HepG2 (cell line): ENCODE measurements around the gene SLC34A3. TPM values are rescaled to one million over a fixed set of nuclear protein-coding genes. Genes with fewer than 3 reads are reported as not detected.

Experiments
- HNRNPH1 ChIP-seq: fragments of 200-400 bp; formaldehyde crosslinking; optimal IDR thresholded peaks from 2 replicates; pipeline ENCODE3; 2017; ENCODE audit warnings: mild to moderate bottlenecking, low read depth, low read length
- IRF2 ChIP-seq: IDR thresholded peaks from 2 replicates; pipeline ENCODE4 v1.6.1; 2018; ENCODE audit warnings: missing genetic modification reagents, missing compliant biosample characterization
- KMT2A ChIP-seq: sonication (generic); formaldehyde crosslinking; IDR thresholded peaks from 2 replicates; pipeline ENCODE4 v1.4.0; 2020; ENCODE audit warnings: missing genetic modification reagents
- KMT2B ChIP-seq: IDR thresholded peaks from 2 replicates; pipeline ENCODE4 v1.6.1; 2016; ENCODE audit warnings: missing genetic modification reagents, missing compliant biosample characterization
- RAD21 ChIP-seq: fragments of 450-650 bp; formaldehyde crosslinking; IDR thresholded peaks from 2 replicates; pipeline ENCODE4 v1.5.0; 2020; ENCODE audit warnings: mild to moderate bottlenecking
- SP140L ChIP-seq: sonication (generic); formaldehyde crosslinking; IDR thresholded peaks from 2 replicates; pipeline ENCODE4 v1.4.0; 2020; ENCODE audit warnings: missing genetic modification reagents, borderline replicate concordance
- SUZ12 ChIP-seq: fragments of 150-350 bp; IDR thresholded peaks from 2 replicates; pipeline ENCODE4 v1.6.1; 2014; ENCODE audit warnings: low read depth, low read length
- U2AF2 ChIP-seq: fragments of 200-400 bp; formaldehyde crosslinking; IDR thresholded peaks from 2 replicates; pipeline ENCODE4 v1.6.1; 2017; ENCODE audit warnings: low read depth, mild to moderate bottlenecking, low read length
- ZBTB42 ChIP-seq: sonication (generic); formaldehyde crosslinking; IDR thresholded peaks from 2 replicates; pipeline ENCODE4 v1.5.0; 2020; ENCODE audit warnings: mild to moderate bottlenecking, missing genetic modification reagents
- ZC3H4 ChIP-seq: sonication (generic); formaldehyde crosslinking; IDR thresholded peaks from 2 replicates; pipeline ENCODE4 v1.4.0; 2020; ENCODE audit warnings: missing genetic modification reagents, borderline replicate concordance
- ZNF260 ChIP-seq: sonication (generic); formaldehyde crosslinking; IDR thresholded peaks from 2 replicates; pipeline ENCODE4 v1.4.0; 2020; ENCODE audit warnings: missing genetic modification reagents, low read depth, mild to moderate bottlenecking, borderline replicate concordance
- ZNF724P ChIP-seq: sonication (generic); formaldehyde crosslinking; IDR thresholded peaks from 2 replicates; pipeline ENCODE4 v1.8.0; 2022; ENCODE audit warnings: missing genetic modification reagents, borderline replicate concordance
- ZNF782 ChIP-seq: sonication (generic); formaldehyde crosslinking; IDR thresholded peaks from 2 replicates; pipeline ENCODE4 v1.4.0; 2020; ENCODE audit warnings: missing genetic modification reagents, mild to moderate bottlenecking, borderline replicate concordance
- ZNF816 ChIP-seq: sonication (generic); formaldehyde crosslinking; IDR thresholded peaks from 2 replicates; pipeline ENCODE4 v1.8.0; 2022; ENCODE audit warnings: missing genetic modification reagents, mild to moderate bottlenecking, borderline replicate concordance
- polyA plus RNA-seq, 8 experiments: library from polyadenylated mRNA; depleted of rRNA in 3 of 8; stranded (reverse) in 7 of 8; unstranded in 1 of 8; fragments of >200 nt; fragmentation: Illumina TruSeq in 4 of 8; extraction: Trizol in 4 of 8; gene quantifications; 2 replicates each; pipeline versions ENCODE4 v1.2.1 to v1.2.3, GENCODE V29; 2011 to 2016; ENCODE audit warnings: low read depth in 4 of 8, missing spikeins in 1 of 8, mixed read lengths in 1 of 8; ENCODE audit not compliant: insufficient read depth in 1 of 8
- total RNA-seq, 5 experiments: library from RNA; depleted of rRNA; stranded (reverse); fragments of >200 nt; fragmentation: Illumina TruSeq; extraction: Trizol; gene quantifications; 2 replicates each; pipeline ENCODE4 v1.2.3, GENCODE V29; 2016; ENCODE audit warnings: low read depth in 1 of 5
- TF ChIP-seq, protein P1 (sequence below): sonication (generic); formaldehyde crosslinking; IDR thresholded peaks from 2 replicates; pipeline ENCODE4 v1.5.0; 2020; ENCODE audit warnings: missing genetic modification reagents
- TF ChIP-seq, protein P2 (sequence below): sonication (generic); formaldehyde crosslinking; IDR thresholded peaks from 2 replicates; pipeline ENCODE4 v1.5.1; 2020; ENCODE audit warnings: mild to moderate bottlenecking, missing genetic modification reagents
- TF ChIP-seq, protein P3 (sequence below): sonication (generic); formaldehyde crosslinking; IDR thresholded peaks from 2 replicates; pipeline ENCODE4 v1.5.1; 2020; ENCODE audit warnings: missing genetic modification reagents, mild to moderate bottlenecking, borderline replicate concordance
- TF ChIP-seq, protein P4 (sequence below): sonication (generic); formaldehyde crosslinking; IDR thresholded peaks from 2 replicates; pipeline ENCODE4 v1.9.0; 2022; ENCODE audit warnings: low read depth, missing genetic modification reagents
- TF ChIP-seq, protein P5 (sequence below), 2 experiments: sonication (generic) in 1 of 2; formaldehyde crosslinking in 1 of 2; IDR thresholded peaks; 2 replicates each; pipeline versions ENCODE4 v1.4.0 to v1.6.1; 2018 to 2020; ENCODE audit warnings: missing genetic modification reagents in 2 of 2, borderline replicate concordance in 1 of 2, low read depth in 1 of 2, mild to moderate bottlenecking in 1 of 2, missing biosample characterization in 1 of 2

The SLC34A3 gene
- total and polyA plus RNA-seq, 2 of the 13 experiments (the other 11 are each of a cell fraction or from before 2014, with no cell fraction given) = 0.07 to 1.0 TPM

DNA sequence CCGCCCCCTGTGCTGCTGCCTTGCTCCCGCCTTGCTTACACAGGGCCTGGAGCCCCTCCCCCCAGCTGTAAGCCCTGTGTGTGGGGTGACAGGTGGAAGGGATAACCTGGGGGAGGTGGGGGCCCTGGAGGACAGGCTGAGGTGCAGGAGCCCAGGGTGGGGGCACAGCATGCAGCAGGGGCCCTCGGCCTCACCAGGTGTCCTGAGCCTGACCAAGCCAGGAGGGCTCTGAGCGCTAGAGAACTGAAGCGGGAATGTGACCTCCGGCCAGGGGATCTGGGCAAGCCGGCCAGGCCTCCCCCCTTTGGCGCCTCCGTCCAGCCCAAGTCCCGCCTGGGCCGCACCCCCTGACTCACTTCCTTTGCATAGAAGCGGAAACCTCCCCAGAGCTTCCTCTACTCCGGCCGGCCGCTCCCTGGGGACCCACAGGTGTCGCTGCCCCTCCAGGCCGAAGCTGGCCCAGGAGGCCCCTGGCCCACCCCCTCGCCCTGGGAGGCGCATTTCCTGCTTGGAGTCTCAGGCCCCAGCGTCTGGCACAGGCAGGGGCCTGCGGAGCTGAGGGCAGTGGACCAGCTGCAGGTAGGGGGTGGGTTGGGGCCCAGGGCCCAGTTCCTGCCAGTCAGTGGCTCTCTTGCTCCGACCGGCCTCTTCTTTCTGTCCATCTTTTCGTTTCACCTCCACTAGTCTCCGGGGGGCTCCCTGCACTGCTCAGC is 46.8 kb downstream of the SLC34A3 start, which contains the start of gene TOR4A (continued):
- 0 out of 2 replicates have a peak, but pooled peaks have one; percentile 25 for TF ChIP-seq ZNF724P (CRISPR knock-in tag)
- no peak for TF ChIP-seq SP140L
- TF ChIP-seq, protein P1, sequence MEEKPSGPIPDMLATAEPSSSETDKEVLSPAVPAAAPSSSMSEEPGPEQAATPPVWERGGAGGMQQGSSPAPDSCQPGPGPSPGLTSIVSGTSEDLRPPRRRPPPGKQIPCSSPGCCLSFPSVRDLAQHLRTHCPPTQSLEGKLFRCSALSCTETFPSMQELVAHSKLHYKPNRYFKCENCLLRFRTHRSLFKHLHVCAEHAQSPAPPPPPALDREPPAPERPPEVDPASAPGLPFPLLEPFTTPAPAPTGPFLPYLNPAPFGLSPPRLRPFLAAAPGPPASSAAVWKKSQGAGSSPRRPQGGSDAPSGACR (CRISPR knock-in tag) = peak; percentile 78
- TF ChIP-seq, protein P2, sequence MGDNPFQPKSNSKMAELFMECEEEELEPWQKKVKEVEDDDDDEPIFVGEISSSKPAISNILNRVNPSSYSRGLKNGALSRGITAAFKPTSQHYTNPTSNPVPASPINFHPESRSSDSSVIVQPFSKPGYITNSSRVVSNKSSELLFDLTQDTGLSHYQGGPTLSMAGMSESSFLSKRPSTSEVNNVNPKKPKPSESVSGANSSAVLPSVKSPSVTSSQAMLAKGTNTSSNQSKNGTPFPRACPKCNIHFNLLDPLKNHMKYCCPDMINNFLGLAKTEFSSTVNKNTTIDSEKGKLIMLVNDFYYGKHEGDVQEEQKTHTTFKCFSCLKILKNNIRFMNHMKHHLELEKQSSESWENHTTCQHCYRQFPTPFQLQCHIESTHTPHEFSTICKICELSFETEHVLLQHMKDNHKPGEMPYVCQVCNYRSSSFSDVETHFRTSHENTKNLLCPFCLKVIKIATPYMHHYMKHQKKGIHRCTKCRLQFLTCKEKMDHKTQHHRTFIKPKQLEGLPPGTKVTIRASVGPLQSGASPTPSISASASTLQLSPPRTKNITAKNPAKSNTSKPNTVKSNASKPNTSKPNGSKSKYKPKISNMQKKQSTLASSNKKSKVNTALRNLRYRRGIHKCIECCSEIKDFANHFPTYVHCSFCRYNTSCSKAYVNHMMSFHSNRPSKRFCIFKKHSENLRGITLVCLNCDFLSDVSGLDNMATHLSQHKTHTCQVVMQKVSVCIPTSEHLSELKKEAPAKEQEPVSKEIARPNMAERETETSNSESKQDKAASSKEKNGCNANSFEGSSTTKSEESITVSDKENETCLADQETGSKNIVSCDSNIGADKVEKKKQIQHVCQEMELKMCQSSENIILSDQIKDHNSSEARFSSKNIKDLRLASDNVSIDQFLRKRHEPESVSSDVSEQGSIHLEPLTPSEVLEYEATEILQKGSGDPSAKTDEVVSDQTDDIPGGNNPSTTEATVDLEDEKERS (CRISPR knock-in tag) = peak; percentile 80; the same call in 1 of the 2 replicates
- peak; percentile 62 for TF ChIP-seq KMT2B
- no peak for TF ChIP-seq ZC3H4
- TF ChIP-seq, protein P3, sequence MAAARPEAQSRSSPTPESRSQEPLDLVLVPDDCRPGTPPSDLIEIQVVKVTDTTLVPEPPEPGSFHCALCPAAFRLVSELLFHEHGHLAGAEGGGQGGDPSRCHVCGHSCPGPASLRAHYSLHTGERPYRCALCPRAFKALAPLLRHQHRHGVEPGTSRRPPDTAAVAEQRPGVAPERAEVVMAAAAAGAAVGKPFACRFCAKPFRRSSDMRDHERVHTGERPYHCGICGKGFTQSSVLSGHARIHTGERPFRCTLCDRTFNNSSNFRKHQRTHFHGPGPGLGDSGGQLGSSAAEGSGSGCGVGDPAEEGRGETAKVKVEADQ (CRISPR knock-in tag) = no peak
- TF ChIP-seq U2AF2 = no peak
- no peak for TF ChIP-seq HNRNPH1
- TF ChIP-seq SUZ12 = no peak
- no peak for TF ChIP-seq ZNF816 (CRISPR knock-in tag)
- TF ChIP-seq KMT2A (CRISPR knock-in tag) = peak; percentile 57; the same call in 1 of the 2 replicates
- no peak for TF ChIP-seq ZBTB42
- peak; percentile 62 for TF ChIP-seq RAD21 (CRISPR knock-in tag)
- TF ChIP-seq, protein P4, sequence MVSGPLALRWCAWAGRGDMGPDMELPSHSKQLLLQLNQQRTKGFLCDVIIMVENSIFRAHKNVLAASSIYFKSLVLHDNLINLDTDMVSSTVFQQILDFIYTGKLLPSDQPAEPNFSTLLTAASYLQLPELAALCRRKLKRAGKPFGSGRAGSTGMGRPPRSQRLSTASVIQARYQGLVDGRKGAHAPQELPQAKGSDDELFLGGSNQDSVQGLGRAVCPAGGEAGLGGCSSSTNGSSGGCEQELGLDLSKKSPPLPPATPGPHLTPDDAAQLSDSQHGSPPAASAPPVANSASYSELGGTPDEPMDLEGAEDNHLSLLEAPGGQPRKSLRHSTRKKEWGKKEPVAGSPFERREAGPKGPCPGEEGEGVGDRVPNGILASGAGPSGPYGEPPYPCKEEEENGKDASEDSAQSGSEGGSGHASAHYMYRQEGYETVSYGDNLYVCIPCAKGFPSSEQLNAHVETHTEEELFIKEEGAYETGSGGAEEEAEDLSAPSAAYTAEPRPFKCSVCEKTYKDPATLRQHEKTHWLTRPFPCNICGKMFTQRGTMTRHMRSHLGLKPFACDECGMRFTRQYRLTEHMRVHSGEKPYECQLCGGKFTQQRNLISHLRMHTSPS (CRISPR knock-in tag) = no peak; the same call in none of the 2 replicates
- no peak; the same call in 1 of the 2 replicates for TF ChIP-seq ZNF782 (CRISPR knock-in tag)
- TF ChIP-seq ZNF260 (CRISPR knock-in tag) = no peak
- TF ChIP-seq, protein P5, sequence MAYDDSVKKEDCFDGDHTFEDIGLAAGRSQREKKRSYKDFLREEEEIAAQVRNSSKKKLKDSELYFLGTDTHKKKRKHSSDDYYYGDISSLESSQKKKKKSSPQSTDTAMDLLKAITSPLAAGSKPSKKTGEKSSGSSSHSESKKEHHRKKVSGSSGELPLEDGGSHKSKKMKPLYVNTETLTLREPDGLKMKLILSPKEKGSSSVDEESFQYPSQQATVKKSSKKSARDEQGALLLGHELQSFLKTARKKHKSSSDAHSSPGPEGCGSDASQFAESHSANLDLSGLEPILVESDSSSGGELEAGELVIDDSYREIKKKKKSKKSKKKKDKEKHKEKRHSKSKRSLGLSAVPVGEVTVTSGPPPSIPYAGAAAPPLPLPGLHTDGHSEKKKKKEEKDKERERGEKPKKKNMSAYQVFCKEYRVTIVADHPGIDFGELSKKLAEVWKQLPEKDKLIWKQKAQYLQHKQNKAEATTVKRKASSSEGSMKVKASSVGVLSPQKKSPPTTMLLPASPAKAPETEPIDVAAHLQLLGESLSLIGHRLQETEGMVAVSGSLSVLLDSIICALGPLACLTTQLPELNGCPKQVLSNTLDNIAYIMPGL (CRISPR knock-in tag; IDR thresholded peaks at IDR 0.05; ENCODE audit: borderline replicate concordance in 1 of 2, low read depth in 1 of 2) = peak; percentile 93 to 98
- peak; percentile 89 for TF ChIP-seq IRF2 (CRISPR knock-in tag)
